GM23338 (cell line): ENCODE data around the gene MAFB. TPM values are rescaled to one million over a fixed set of nuclear protein-coding genes. Genes with fewer than 3 reads are reported as not detected.

Experiments used
- ATAC-seq: fragments of 200-7000 bp; cut with Tn5 transposase; 3 replicates; pipeline ENCODE4 v1.9.1; 2020
- DNase-seq: peaks from one replicate; pipeline ENCODE4 v3.0.0-alpha.2; 2015; ENCODE audit warnings: low spot score
- H2AFZ ChIP-seq: fragments of 200-600 bp; sonication (generic); 2 replicates; pipeline ENCODE4 v1.8.0; 2016; ENCODE audit warnings: antibody characterized with exemption, mild to moderate bottlenecking, moderate library complexity
- H3F3A ChIP-seq: fragments of 200-600 bp; sonication (generic); replicated peaks from 2 replicates; pipeline ENCODE4 v1.8.0; 2017; ENCODE audit warnings: antibody characterized with exemption, mixed run types, low read depth
- H3K27ac ChIP-seq: fragments of 200-600 bp; sonication (generic); 2 replicates; pipeline ENCODE4 v1.6.1; 2016; ENCODE audit warnings: low read depth
- H3K27me3 ChIP-seq: fragments of 200-600 bp; sonication (generic); 2 replicates; pipeline ENCODE4 v1.8.0; 2016; ENCODE audit warnings: mild to moderate bottlenecking, mixed run types, moderate library complexity; ENCODE audit not compliant: insufficient read depth
- H3K36me3 ChIP-seq: fragments of 200-600 bp; sonication (generic); 2 replicates; pipeline ENCODE4 v1.8.0; 2016; ENCODE audit warnings: mild to moderate bottlenecking; ENCODE audit not compliant: insufficient read depth
- H3K4me1 ChIP-seq: fragments of 200-600 bp; sonication (generic); 2 replicates; pipeline ENCODE4 v1.8.0; 2016; ENCODE audit warnings: mild to moderate bottlenecking, moderate library complexity; ENCODE audit not compliant: insufficient read depth
- H3K4me2 ChIP-seq: fragments of 200-600 bp; sonication (generic); 2 replicates; pipeline ENCODE4 v1.7.1; 2017; ENCODE audit warnings: mixed run types
- H3K4me3 ChIP-seq: fragments of 200-600 bp; sonication (generic); 2 replicates; pipeline ENCODE4 v1.6.1; 2016; ENCODE audit warnings: mixed run types
- H3K79me2 ChIP-seq: fragments of 200-600 bp; sonication (generic); replicated peaks from 2 replicates; pipeline ENCODE4 v1.8.0; 2017; ENCODE audit warnings: mild to moderate bottlenecking; ENCODE audit not compliant: insufficient read depth
- H3K9me2 ChIP-seq: fragments of 200-600 bp; sonication (generic); 2 replicates; pipeline ENCODE4 v1.8.0; 2017; ENCODE audit not compliant: insufficient read depth
- H4K20me1 ChIP-seq: fragments of 200-600 bp; sonication (generic); replicated peaks from 2 replicates; pipeline ENCODE4 v1.8.0; 2017; ENCODE audit warnings: mild to moderate bottlenecking; ENCODE audit not compliant: insufficient read depth
- H3K27ac Mint-ChIP-seq: 2 replicates; pipeline ENCODE4 v1.8.0; 2020; ENCODE audit warnings: inconsistent platforms, mild to moderate bottlenecking, moderate library complexity, mixed read lengths
- H3K27me3 Mint-ChIP-seq: 3 replicates; pipeline ENCODE4 v1.8.0; 2022; ENCODE audit warnings: low read depth, mild to moderate bottlenecking, moderate library complexity, mixed read lengths, inconsistent platforms; ENCODE audit not compliant: insufficient read depth, poor library complexity
- H3K36me3 Mint-ChIP-seq: 3 replicates; pipeline ENCODE4 v1.8.0; 2021; ENCODE audit warnings: low read depth, mild to moderate bottlenecking, inconsistent platforms, moderate library complexity, mixed read lengths
- H3K4me1 Mint-ChIP-seq: 3 replicates; pipeline ENCODE4 v1.8.0; 2020; ENCODE audit warnings: mild to moderate bottlenecking, inconsistent platforms, mixed read lengths
- H3K4me3 Mint-ChIP-seq: 3 replicates; pipeline ENCODE4 v1.8.0; 2021; ENCODE audit warnings: moderate library complexity, mild to moderate bottlenecking, inconsistent platforms, mixed read lengths
- H3K9me3 Mint-ChIP-seq: 3 replicates; pipeline ENCODE4 v1.8.0; 2020; ENCODE audit warnings: moderate library complexity, mild to moderate bottlenecking, inconsistent platforms, mixed read lengths
- EZH2 ChIP-seq: fragments of 200-600 bp; sonication (generic); IDR thresholded peaks from one replicate; pipeline ENCODE4 v1.8.0; 2017; ENCODE audit warnings: antibody characterized with exemption, mild to moderate bottlenecking, low read depth; ENCODE audit not compliant: unreplicated experiment
- EZH2phosphoT487 ChIP-seq: fragments of 200-600 bp; sonication (generic); IDR thresholded peaks from one replicate; pipeline ENCODE4 v1.8.1; 2018; ENCODE audit warnings: antibody characterized with exemption; ENCODE audit not compliant: unreplicated experiment
- JUNB ChIP-seq: IDR thresholded peaks from one replicate; pipeline ENCODE4 v1.6.1; 2016; ENCODE audit warnings: antibody characterized with exemption; ENCODE audit not compliant: unreplicated experiment
- POLR2AphosphoS5 ChIP-seq: IDR thresholded peaks from 2 replicates; pipeline ENCODE4 v1.6.1; 2016; ENCODE audit warnings: antibody characterized with exemption, low read depth
- STAT1 ChIP-seq: IDR thresholded peaks from one replicate; pipeline ENCODE4 v1.6.1; 2016; ENCODE audit warnings: antibody characterized with exemption; ENCODE audit not compliant: unreplicated experiment
- ZNF114 ChIP-seq: fragments of 250-450 bp; sonication (Bioruptor Pico); IDR thresholded peaks from 2 replicates; pipeline ENCODE4 v1.5.0; 2020; ENCODE audit warnings: mild to moderate bottlenecking, moderate library complexity
- polyA plus RNA-seq: library from polyadenylated mRNA; unstranded; fragments of >200 nt; fragmentation: Nextera tagmentation; extraction: Ambion mirVana; gene quantifications from 2 replicates; pipeline ENCODE4 v1.2.1, GENCODE V29; 2016
- total RNA-seq: library from RNA; depleted of rRNA; stranded (reverse); fragments of >200 nt; shearing (Covaris generic); gene quantifications from 2 replicates; pipeline ENCODE4 v1.2.3, GENCODE V29; 2014
- TF ChIP-seq, protein P1 (sequence below): IDR thresholded peaks from 2 replicates; pipeline ENCODE4 v1.6.1; 2016; ENCODE audit warnings: antibody characterized with exemption
- TF ChIP-seq, protein P2 (sequence below): fragments of 250-450 bp; sonication (Bioruptor Pico); IDR thresholded peaks from 2 replicates; pipeline ENCODE4 v1.5.0; 2020; ENCODE audit warnings: mild to moderate bottlenecking, moderate library complexity
- TF ChIP-seq, protein P3 (sequence below), 2 experiments: fragments of 200-600 bp in 1 of 2; sonication (generic) in 1 of 2; conservative IDR thresholded peaks; 2 replicates each; pipeline versions ENCODE4 v1.5.1 to v1.6.1; 2016 to 2017; ENCODE audit warnings: antibody characterized with exemption in 2 of 2, low read depth in 2 of 2, mild to moderate bottlenecking in 2 of 2, moderate library complexity in 1 of 2

The MAFB gene
- total and polyA plus RNA-seq, 2 experiments from 2014 or later: 1.6 to 2.3 TPM

DNA sequence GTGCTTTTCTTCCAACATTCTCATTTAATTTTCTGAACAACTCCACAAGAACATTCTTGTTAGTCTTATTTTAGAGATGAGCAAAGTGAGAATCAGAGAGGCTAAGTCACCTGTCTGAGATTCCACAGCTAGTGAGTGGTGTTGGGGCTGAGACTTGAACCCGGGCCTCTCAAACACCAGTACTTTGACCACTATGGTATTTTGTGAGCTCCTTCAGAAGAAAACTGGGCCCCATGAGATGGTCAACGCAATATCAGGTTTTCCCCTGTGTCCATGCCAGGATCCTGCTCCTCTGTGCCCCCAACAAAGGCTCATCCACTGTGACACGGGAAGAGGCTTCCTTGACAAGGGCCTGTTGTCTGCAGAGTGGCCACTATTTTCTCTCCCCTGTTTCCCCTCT is 51.9 kb downstream of the MAFB start:
- Histone ChIP-seq H3K36me3 (no peaks in the 10 kb centered on the region), H4K20me1 (no peaks in the 10 kb centered on the region), H3K27me3 (no peaks in the 10 kb centered on the region), H3K4me1 (no peaks in the 10 kb centered on the region), H2AFZ (no peak overlapping the region), H3K27ac (no peak overlapping the region), H3K79me2 (no peaks in the 10 kb centered on the region), H3K4me2 (no peak overlapping the region), H3K4me3 (no peak overlapping the region), H3F3A (no peaks in the 10 kb centered on the region), H3K9me2 (peaks cover 7% of the 10 kb centered on the region; the same call in 1 of the 2 replicates)
- H3K27me3 Mint-ChIP-seq: peaks cover 7% of the 10 kb centered on the region
- no peak for DNase-seq
- H3K4me3 Mint-ChIP-seq: no peak overlapping the region
- no peaks in the 10 kb centered on the region; the same call in 2 of the 3 replicates for H3K9me3 Mint-ChIP-seq
- H3K27ac Mint-ChIP-seq: no peak overlapping the region
- ATAC-seq: no peak
- H3K36me3 Mint-ChIP-seq: no peaks in the 10 kb centered on the region
- TF ChIP-seq, protein P1, sequence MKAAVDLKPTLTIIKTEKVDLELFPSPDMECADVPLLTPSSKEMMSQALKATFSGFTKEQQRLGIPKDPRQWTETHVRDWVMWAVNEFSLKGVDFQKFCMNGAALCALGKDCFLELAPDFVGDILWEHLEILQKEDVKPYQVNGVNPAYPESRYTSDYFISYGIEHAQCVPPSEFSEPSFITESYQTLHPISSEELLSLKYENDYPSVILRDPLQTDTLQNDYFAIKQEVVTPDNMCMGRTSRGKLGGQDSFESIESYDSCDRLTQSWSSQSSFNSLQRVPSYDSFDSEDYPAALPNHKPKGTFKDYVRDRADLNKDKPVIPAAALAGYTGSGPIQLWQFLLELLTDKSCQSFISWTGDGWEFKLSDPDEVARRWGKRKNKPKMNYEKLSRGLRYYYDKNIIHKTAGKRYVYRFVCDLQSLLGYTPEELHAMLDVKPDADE: no peak
- no peaks in the 10 kb centered on the region for H3K4me1 Mint-ChIP-seq

DNA sequence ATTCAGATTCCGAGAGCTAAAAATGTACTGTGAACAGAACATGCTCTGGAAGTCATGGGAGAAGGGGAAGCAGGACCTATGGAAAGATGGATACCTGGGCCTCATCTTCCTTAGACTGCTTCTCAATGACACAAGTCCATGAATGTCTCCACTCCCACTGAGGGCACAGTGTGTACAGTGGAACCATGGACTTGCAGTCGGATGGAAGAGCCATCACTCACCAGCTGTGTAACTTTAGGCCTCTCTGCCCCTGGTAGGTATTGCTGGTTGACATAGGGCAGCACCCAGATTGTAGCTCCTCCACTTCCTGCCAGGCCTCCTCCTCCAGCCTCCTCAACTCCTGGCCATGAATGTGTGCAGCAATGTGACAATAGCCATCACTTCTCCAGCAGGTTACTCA is 52.5 kb downstream of the MAFB start:
- no peak overlapping the region for H3K4me2 ChIP-seq
- H3K4me3 ChIP-seq: no peak overlapping the region
- Mint-ChIP-seq H3K4me1 (no peaks in the 10 kb centered on the region), H3K4me3 (no peak overlapping the region), H3K27me3 (peaks cover 7% of the 10 kb centered on the region), H3K9me3 (no peaks in the 10 kb centered on the region), H3K36me3 (no peaks in the 10 kb centered on the region), H3K27ac (no peak overlapping the region)
- H2AFZ ChIP-seq: no peak overlapping the region
- H3K4me1 ChIP-seq: no peaks in the 10 kb centered on the region
- H3K9me2 ChIP-seq: peaks cover 7% of the 10 kb centered on the region; the same call in 1 of the 2 replicates
- DNase-seq (no peak), ATAC-seq (no peak)
- no peaks in the 10 kb centered on the region for H3F3A ChIP-seq
- no peaks in the 10 kb centered on the region for H3K36me3 ChIP-seq
- no peaks in the 10 kb centered on the region for H3K79me2 ChIP-seq
- H3K27ac ChIP-seq: no peak overlapping the region
- H4K20me1 ChIP-seq: no peaks in the 10 kb centered on the region
- no peaks in the 10 kb centered on the region for H3K27me3 ChIP-seq
- TF ChIP-seq POLR2AphosphoS5 (no peak), JUNB (no peak), EZH2 (no peak), ZNF114 (no peak), STAT1 (no peak), EZH2phosphoT487 (no peak)
- TF ChIP-seq, protein P1: no peak
- TF ChIP-seq, protein P2, sequence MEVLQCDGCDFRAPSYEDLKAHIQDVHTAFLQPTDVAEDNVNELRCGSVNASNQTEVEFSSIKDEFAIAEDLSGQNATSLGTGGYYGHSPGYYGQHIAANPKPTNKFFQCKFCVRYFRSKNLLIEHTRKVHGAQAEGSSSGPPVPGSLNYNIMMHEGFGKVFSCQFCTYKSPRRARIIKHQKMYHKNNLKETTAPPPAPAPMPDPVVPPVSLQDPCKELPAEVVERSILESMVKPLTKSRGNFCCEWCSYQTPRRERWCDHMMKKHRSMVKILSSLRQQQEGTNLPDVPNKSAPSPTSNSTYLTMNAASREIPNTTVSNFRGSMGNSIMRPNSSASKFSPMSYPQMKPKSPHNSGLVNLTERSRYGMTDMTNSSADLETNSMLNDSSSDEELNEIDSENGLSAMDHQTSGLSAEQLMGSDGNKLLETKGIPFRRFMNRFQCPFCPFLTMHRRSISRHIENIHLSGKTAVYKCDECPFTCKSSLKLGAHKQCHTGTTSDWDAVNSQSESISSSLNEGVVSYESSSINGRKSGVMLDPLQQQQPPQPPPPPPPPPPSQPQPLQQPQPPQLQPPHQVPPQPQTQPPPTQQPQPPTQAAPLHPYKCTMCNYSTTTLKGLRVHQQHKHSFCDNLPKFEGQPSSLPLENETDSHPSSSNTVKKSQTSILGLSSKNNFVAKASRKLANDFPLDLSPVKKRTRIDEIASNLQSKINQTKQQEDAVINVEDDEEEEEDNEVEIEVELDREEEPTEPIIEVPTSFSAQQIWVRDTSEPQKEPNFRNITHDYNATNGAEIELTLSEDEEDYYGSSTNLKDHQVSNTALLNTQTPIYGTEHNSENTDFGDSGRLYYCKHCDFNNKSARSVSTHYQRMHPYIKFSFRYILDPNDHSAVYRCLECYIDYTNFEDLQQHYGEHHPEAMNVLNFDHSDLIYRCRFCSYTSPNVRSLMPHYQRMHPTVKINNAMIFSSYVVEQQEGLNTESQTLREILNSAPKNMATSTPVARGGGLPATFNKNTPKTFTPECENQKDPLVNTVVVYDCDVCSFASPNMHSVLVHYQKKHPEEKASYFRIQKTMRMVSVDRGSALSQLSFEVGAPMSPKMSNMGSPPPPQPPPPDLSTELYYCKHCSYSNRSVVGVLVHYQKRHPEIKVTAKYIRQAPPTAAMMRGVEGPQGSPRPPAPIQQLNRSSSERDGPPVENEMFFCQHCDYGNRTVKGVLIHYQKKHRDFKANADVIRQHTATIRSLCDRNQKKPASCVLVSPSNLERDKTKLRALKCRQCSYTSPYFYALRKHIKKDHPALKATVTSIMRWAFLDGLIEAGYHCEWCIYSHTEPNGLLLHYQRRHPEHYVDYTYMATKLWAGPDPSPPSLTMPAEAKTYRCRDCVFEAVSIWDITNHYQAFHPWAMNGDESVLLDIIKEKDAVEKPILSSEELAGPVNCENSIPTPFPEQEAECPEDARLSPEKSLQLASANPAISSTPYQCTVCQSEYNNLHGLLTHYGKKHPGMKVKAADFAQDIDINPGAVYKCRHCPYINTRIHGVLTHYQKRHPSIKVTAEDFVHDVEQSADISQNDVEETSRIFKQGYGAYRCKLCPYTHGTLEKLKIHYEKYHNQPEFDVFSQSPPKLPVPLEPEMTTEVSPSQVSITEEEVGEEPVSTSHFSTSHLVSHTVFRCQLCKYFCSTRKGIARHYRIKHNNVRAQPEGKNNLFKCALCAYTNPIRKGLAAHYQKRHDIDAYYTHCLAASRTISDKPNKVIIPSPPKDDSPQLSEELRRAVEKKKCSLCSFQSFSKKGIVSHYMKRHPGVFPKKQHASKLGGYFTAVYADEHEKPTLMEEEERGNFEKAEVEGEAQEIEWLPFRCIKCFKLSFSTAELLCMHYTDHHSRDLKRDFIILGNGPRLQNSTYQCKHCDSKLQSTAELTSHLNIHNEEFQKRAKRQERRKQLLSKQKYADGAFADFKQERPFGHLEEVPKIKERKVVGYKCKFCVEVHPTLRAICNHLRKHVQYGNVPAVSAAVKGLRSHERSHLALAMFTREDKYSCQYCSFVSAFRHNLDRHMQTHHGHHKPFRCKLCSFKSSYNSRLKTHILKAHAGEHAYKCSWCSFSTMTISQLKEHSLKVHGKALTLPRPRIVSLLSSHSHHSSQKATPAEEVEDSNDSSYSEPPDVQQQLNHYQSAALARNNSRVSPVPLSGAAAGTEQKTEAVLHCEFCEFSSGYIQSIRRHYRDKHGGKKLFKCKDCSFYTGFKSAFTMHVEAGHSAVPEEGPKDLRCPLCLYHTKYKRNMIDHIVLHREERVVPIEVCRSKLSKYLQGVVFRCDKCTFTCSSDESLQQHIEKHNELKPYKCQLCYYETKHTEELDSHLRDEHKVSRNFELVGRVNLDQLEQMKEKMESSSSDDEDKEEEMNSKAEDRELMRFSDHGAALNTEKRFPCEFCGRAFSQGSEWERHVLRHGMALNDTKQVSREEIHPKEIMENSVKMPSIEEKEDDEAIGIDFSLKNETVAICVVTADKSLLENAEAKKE (CRISPR knock-in tag): no peak
- TF ChIP-seq, protein P3, sequence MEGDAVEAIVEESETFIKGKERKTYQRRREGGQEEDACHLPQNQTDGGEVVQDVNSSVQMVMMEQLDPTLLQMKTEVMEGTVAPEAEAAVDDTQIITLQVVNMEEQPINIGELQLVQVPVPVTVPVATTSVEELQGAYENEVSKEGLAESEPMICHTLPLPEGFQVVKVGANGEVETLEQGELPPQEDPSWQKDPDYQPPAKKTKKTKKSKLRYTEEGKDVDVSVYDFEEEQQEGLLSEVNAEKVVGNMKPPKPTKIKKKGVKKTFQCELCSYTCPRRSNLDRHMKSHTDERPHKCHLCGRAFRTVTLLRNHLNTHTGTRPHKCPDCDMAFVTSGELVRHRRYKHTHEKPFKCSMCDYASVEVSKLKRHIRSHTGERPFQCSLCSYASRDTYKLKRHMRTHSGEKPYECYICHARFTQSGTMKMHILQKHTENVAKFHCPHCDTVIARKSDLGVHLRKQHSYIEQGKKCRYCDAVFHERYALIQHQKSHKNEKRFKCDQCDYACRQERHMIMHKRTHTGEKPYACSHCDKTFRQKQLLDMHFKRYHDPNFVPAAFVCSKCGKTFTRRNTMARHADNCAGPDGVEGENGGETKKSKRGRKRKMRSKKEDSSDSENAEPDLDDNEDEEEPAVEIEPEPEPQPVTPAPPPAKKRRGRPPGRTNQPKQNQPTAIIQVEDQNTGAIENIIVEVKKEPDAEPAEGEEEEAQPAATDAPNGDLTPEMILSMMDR (conservative IDR thresholded peaks at IDR 0.05; ENCODE audit: low read depth in 2 of 2): no peak
